GM10248 (cell line): ENCODE results near the gene MOBP.
"Not testable (repeated sequence)": the region's sequence is repeated elsewhere in the genome, so short reads cannot be mapped to it uniquely, and the experiment has no call there.

Source experiments
- CTCF ChIA-PET: fragments of 300-600 bp; sonication (Branson Sonifier 250); formaldehyde crosslinking; extraction: SDS; loops from one replicate; lab custom pipeline; 2021; ENCODE audit warnings: antibody characterized with exemption; lab: Yijun Ruan, JAX
- POLR2A ChIA-PET: fragments of 350-650 bp; sonication (Branson Sonifier 250); formaldehyde crosslinking; extraction: SDS; loops from one replicate; lab custom pipeline; 2020; ENCODE audit warnings: antibody characterized with exemption; lab: Yijun Ruan, JAX
- DNase-seq: peaks from one replicate; pipeline ENCODE4 v3.0.0; 2012; ENCODE audit errors: extremely low spot score
- TF ChIP-seq, protein P1 (sequence below): IDR thresholded peaks from 2 replicates; pipeline ENCODE4 v1.5.1; 2012; ENCODE audit warnings: mild to moderate bottlenecking, low read depth; ENCODE audit errors: extremely low read depth, missing control alignments, control extremely low read depth

The MOBP gene

GRCh38 chr3:39447637-39448483, 19.6 kb upstream of the MOBP start:
- POLR2A ChIA-PET: no interaction called here
- CTCF ChIA-PET: interaction anchor here (0.6 to 4.4 kb wide), 26 partner anchors 8 to 731 kb away, joined by 3 to 34 read pairs (median 4); no protein-coding TSS in a partner anchor
- peak; percentile 79 for DNase-seq
- TF ChIP-seq, protein P1, sequence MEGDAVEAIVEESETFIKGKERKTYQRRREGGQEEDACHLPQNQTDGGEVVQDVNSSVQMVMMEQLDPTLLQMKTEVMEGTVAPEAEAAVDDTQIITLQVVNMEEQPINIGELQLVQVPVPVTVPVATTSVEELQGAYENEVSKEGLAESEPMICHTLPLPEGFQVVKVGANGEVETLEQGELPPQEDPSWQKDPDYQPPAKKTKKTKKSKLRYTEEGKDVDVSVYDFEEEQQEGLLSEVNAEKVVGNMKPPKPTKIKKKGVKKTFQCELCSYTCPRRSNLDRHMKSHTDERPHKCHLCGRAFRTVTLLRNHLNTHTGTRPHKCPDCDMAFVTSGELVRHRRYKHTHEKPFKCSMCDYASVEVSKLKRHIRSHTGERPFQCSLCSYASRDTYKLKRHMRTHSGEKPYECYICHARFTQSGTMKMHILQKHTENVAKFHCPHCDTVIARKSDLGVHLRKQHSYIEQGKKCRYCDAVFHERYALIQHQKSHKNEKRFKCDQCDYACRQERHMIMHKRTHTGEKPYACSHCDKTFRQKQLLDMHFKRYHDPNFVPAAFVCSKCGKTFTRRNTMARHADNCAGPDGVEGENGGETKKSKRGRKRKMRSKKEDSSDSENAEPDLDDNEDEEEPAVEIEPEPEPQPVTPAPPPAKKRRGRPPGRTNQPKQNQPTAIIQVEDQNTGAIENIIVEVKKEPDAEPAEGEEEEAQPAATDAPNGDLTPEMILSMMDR: peak; percentile 88

- ChIA-PET POLR2A (no interaction called here), CTCF (interaction anchor here (1.0 to 4.4 kb wide), 13 partner anchors 9 to 731 kb away, joined by 3 to 34 read pairs (median 11); no protein-coding TSS in a partner anchor)
- DNase-seq: no peak
- TF ChIP-seq, protein P1: no peak
These were observed 18.8 kb upstream of the MOBP start for GRCh38 chr3:39448506-39449233.

DNA sequence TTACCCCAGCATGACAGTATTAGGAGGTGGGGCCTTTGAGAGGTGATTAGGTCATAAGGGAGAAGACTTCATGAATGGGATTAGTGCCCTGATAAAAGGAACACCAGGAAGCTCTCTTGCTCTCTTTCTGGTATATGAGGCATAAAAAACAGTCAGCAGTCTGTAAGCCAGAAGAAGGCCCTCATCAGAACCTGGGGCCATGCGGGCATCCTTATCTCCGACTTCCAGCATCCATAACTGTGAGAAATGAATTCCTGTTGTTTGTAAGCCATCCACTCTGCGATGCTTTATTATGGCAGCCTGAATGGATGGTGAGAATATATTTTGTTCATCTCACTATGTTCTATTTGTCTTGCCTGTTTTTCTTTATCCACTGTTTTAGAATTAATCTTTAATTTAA, 17.7 kb upstream of the MOBP start:
- POLR2A ChIA-PET: no interaction called here
- CTCF ChIA-PET: interaction anchor here (1.7 to 4.4 kb wide), 2 partner anchors 8 to 49 kb away, joined by 7 to 34 read pairs; no protein-coding TSS in a partner anchor
- TF ChIP-seq, protein P1: no peak
- DNase-seq: no peak

DNA sequence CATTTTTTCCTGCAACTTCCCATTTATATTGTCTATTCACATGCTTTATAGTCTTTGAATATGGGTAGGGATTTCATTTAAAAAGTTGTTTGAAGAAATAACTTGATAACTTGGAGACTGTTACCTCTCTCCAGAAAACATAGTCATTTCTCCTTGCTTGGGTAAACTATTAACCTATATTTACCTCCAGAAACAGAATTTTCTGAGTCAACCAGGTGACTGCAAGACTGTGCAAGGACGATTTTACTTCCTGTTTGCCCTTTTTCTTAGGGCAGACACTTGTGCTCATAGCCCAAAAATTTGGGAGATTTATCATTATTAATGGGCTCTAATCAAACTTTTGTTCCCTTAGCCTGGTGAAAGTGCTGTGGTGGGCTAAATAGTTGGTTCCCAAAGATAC, 14.3 kb upstream of the MOBP start:
- no peak for DNase-seq
- POLR2A ChIA-PET: no interaction called here
- TF ChIP-seq, protein P1: no peak
- CTCF ChIA-PET: interaction anchor here (1.7 kb wide), 1 partner anchor 29 kb away, joined by 4 read pairs; no protein-coding TSS in a partner anchor

- POLR2A ChIA-PET, DNase-seq, CTCF ChIA-PET: not testable (repeated sequence)
These were observed 13.6 kb upstream of the MOBP start for GRCh38 chr3:39453872-39454271.

DNA sequence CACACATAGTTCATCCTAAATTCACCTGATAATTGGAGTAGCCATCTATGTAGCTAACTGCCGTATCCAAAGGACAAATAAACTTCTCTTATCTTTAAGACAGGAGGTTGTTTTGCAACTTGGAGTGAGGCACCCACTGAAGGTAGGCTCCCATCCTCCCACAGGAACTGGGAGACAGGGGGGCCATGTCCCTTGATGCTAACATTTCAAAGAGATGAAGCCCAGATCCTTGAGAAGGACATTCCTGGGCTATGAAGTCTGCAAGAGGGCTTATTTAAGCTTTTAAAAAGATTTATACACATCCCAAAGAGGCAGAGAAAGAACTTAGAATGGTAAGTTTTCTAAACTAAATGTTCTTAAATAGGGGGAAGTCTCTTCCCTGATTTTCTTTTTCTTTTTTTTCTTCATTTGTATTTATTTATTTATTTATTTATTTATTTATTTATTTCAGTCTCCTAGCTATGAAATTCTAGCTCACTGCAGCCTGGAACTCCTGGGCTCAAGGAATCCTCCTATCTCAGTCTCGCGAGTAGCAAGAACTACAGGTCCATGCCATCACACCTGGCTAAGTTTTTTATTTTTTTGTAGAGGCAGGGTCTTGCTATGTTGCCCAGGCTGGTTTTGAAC, 12.8 kb upstream of the MOBP start:
- ChIA-PET POLR2A (no interaction called here), CTCF (interaction anchor here (0.6 to 1.4 kb wide), 3 partner anchors 8 to 44 kb away, joined by 3 to 4 read pairs (median 3); no protein-coding TSS in a partner anchor)
- no peak for DNase-seq
- TF ChIP-seq, protein P1: no peak
